HepG2 (cell line): ENCODE data around the gene CAMKMT. TPM values are rescaled to one million over a fixed set of nuclear protein-coding genes. Genes with fewer than 3 reads are reported as not detected.
"Not testable (repeated sequence)": the region's sequence is repeated elsewhere in the genome, so short reads cannot be mapped to it uniquely, and the experiment has no call there.

Source experiments
- ATAC-seq: fragments of 200-7000 bp; cut with Tn5 transposase; 3 replicates; pipeline ENCODE4 v1.9.1; 2020; ENCODE audit warnings: mild to moderate bottlenecking, moderate library complexity
- BruUV-seq: library from RNA; stranded (reverse); fragments of 400-500 nt; replicated peaks from 2 replicates; lab custom pipeline; 2021; lab: Mats Ljungman, UMichigan
- CTCF ChIA-PET: fragments of 300-600 bp; formaldehyde crosslinking; extraction: SDS; loops from one replicate; lab custom pipeline; 2021; ENCODE audit warnings: low total read pairs, inconsistent platforms, low intra/inter-chr PET ratio; lab: Yijun Ruan, JAX
- POLR2A ChIA-PET: fragments of 350-600 bp; sonication (Branson Sonifier 250); formaldehyde crosslinking; loops from one replicate; lab custom pipeline; 2020; ENCODE audit warnings: antibody characterized with exemption, inconsistent platforms; lab: Yijun Ruan, JAX
- DNase-seq: peaks from one replicate; pipeline ENCODE4 v3.0.0-alpha.2; 2015; ENCODE audit warnings: low spot score
- FAIRE-seq: peaks from 3 replicates; lab custom pipeline; 2011; peaks lifted over from hg19 to GRCh38; lab: Jason Lieb, UNC
- H2AFZ ChIP-seq: one replicate; pipeline ENCODE4 v1.6.1; 2011; ENCODE audit warnings: low read length, inconsistent platforms
- H3K27ac ChIP-seq: fragments of 300-600 bp; 3 replicates; pipeline ENCODE4 v1.8.0; 2011; ENCODE audit warnings: mixed run types, mild to moderate bottlenecking, mixed read lengths, low read length, inconsistent platforms; ENCODE audit not compliant: insufficient read depth; ENCODE audit errors: extremely low read length
- H3K27me3 ChIP-seq, 2 experiments: fragments of 200-600 bp in 1 of 2; 2 replicates in 1 of 2; 3 replicates in 1 of 2; pipeline versions ENCODE4 v1.6.0 to v1.8.0; 2011; ENCODE audit warnings: low read length in 2 of 2, mild to moderate bottlenecking in 2 of 2, moderate library complexity in 2 of 2, inconsistent platforms in 1 of 2; ENCODE audit not compliant: insufficient read depth in 2 of 2, control insufficient read depth in 1 of 2
- H3K36me3 ChIP-seq, 2 experiments: fragments of 200-600 bp in 1 of 2; replicated peaks in 1 of 2; 2 replicates in 1 of 2; 3 replicates in 1 of 2; pipeline versions ENCODE4 v1.5.1 to v1.8.0; 2011; ENCODE audit warnings: low read length in 2 of 2, inconsistent platforms in 1 of 2; ENCODE audit not compliant: insufficient read depth in 2 of 2, control insufficient read depth in 1 of 2
- H3K4me1 ChIP-seq: 2 replicates; pipeline ENCODE4 v1.5.1; 2012; ENCODE audit warnings: low read length, inconsistent platforms; ENCODE audit not compliant: insufficient read depth
- H3K4me2 ChIP-seq: 2 replicates; pipeline ENCODE4 v1.6.0; 2011; ENCODE audit warnings: low read depth, low read length, inconsistent platforms
- H3K4me3 ChIP-seq, 3 experiments: fragments of 200-600 bp in 1 of 3; sonication (generic), shearing (Covaris generic) in 1 of 3; replicated peaks in 1 of 3; 2 replicates each; pipeline ENCODE4 v1.5.1; 2011 to 2016; ENCODE audit warnings: low read length in 3 of 3, inconsistent platforms in 2 of 3, low read depth in 2 of 3, mild to moderate bottlenecking in 2 of 3, control low read depth in 1 of 3, mixed read lengths in 1 of 3; ENCODE audit not compliant: insufficient read depth in 1 of 3
- H3K79me2 ChIP-seq: one replicate; pipeline ENCODE4 v1.6.1; 2011; ENCODE audit warnings: low read length, inconsistent platforms; ENCODE audit not compliant: insufficient read depth
- H3K9ac ChIP-seq: 2 replicates; pipeline ENCODE4 v1.6.0; 2011; ENCODE audit warnings: mild to moderate bottlenecking, low read depth, low read length, inconsistent platforms; ENCODE audit not compliant: insufficient read depth
- H3K9me3 ChIP-seq: 2 replicates; pipeline ENCODE4 v1.5.1; 2012; ENCODE audit warnings: mild to moderate bottlenecking, low read length
- H4K20me1 ChIP-seq: 2 replicates; pipeline ENCODE4 v1.6.0; 2011; ENCODE audit warnings: inconsistent platforms, mild to moderate bottlenecking, low read length, moderate library complexity; ENCODE audit not compliant: insufficient read depth
- CENPBD1 ChIP-seq: sonication (generic); formaldehyde crosslinking; IDR thresholded peaks from 2 replicates; pipeline ENCODE4 v1.8.0; 2022; ENCODE audit warnings: missing genetic modification reagents, low read depth, mild to moderate bottlenecking, borderline replicate concordance
- FOXA3 ChIP-seq: IDR thresholded peaks from 2 replicates; pipeline ENCODE4 v1.6.1; 2016; ENCODE audit warnings: missing genetic modification reagents, missing compliant biosample characterization
- ZNF260 ChIP-seq: sonication (generic); formaldehyde crosslinking; IDR thresholded peaks from 2 replicates; pipeline ENCODE4 v1.4.0; 2020; ENCODE audit warnings: missing genetic modification reagents, low read depth, mild to moderate bottlenecking, borderline replicate concordance
- ZNF329 ChIP-seq: sonication (generic); formaldehyde crosslinking; IDR thresholded peaks from 2 replicates; pipeline ENCODE4 v1.9.0; 2021; ENCODE audit warnings: low read depth, mild to moderate bottlenecking, missing genetic modification reagents
- WGBS: methylation state at CpG from one replicate; pipeline ENCODE4 v1.1.6; 2017; ENCODE audit warnings: low lambda C conversion rate; 5-methylcytosine and 5-hydroxymethylcytosine counted together
- in situ Hi-C: cut with HindIII; loops from 2 replicates; pipeline ENCODE4 v1.10.0; 2017; ENCODE audit warnings: low pct_unique_long_range_greater_than_20kb; ENCODE audit not compliant: extremely low pct_ligation_motif_present
- intact Hi-C: fragments of 100-400 bp; cut with micrococcal nuclease; formaldehyde crosslinking; loops from one replicate; pipeline ENCODE4 v1.10.0; 2022; ENCODE audit not compliant: unreplicated experiment
- polyA plus RNA-seq, 8 experiments: library from polyadenylated mRNA; depleted of rRNA in 3 of 8; stranded (reverse) in 7 of 8; unstranded in 1 of 8; fragments of >200 nt; fragmentation: Illumina TruSeq in 4 of 8; extraction: Trizol in 4 of 8; gene quantifications; 2 replicates each; pipeline versions ENCODE4 v1.2.1 to v1.2.3, GENCODE V29; 2011 to 2016; ENCODE audit warnings: low read depth in 4 of 8, missing spikeins in 1 of 8, mixed read lengths in 1 of 8; ENCODE audit not compliant: insufficient read depth in 1 of 8
- total RNA-seq, 5 experiments: library from RNA; depleted of rRNA; stranded (reverse); fragments of >200 nt; fragmentation: Illumina TruSeq; extraction: Trizol; gene quantifications; 2 replicates each; pipeline ENCODE4 v1.2.3, GENCODE V29; 2016; ENCODE audit warnings: low read depth in 1 of 5
- TF ChIP-seq, protein P1 (sequence below): sonication (generic); formaldehyde crosslinking; IDR thresholded peaks from 2 replicates; pipeline ENCODE4 v1.4.0; 2020; ENCODE audit warnings: mild to moderate bottlenecking, missing genetic modification reagents

The CAMKMT gene
- total and polyA plus RNA-seq, 2 of the 13 experiments (the other 11 are each of a cell fraction or from before 2014, with no cell fraction given): 6.9 to 20.8 TPM

DNA sequence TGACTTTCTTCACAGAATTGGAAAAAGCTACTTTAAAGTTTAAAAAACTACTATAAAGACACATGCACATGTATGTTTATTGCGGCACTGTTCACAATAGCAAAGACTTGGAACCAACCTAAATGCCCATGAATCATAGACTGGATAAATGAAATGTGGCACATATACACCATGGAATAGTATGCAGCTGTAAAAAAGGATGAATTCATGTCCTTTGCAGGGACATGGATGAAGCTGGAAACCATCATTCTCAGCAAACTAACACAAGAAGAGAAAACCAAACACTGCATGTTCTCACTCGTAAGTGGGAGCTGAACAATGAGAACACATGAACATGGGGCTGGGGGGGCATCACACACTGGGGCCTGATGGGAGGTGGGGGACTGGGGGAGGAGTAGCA, 233.9 kb downstream of the CAMKMT start:
- H3K79me2 ChIP-seq, CTCF ChIA-PET, H3K36me3 ChIP-seq, FAIRE-seq, H3K27ac ChIP-seq, DNase-seq, H3K4me1 ChIP-seq, ATAC-seq, BruUV-seq, H3K9ac ChIP-seq, POLR2A ChIA-PET, H3K27me3 ChIP-seq, H2AFZ ChIP-seq, H3K4me2 ChIP-seq, H4K20me1 ChIP-seq, H3K4me3 ChIP-seq, intact Hi-C loops, H3K9me3 ChIP-seq, in situ Hi-C loops: not testable (repeated sequence)
- WGBS: 95% methylated on average over 2 of the region's 2 CpGs
- TF ChIP-seq ZNF260 (CRISPR knock-in tag): 0 out of 2 replicates have a peak, but pooled peaks have one; percentile 82

DNA sequence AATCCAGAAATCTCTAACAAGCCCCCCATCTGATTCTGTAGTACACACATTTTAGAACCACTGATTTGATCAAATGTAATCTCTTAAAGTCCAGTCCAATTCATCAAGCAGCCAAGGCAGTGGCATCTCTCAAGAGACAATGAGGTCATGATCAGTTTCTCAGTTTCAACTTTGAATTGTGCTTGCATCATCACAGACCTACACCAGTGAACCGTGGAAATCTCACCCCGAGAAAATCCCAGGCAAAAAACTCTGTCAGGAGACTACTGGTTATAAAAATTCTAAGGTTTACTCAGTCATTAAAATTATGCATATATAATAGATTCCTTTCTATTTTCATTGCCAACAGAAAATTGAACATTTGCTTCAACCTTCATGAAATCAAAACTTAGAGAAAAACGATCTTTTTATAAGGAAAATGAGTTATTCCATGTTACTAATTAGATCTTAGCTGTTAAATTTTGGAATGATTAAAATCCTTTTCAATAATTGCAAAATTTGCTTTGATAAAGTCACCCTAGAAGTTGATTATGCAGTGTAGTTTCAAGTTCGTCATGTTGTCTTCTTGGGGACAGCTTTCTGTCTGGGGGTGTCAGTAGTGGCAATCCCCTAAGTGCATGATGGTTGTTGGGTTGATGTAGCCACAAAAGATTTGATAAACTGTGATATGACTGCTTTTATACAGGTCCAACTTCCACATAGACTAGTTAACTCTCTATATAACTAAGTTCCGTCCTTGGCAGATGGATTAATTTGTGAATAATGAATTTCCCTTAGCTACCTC, 235.0 kb downstream of the CAMKMT start:
- DNase-seq: no peak
- BruUV-seq: no TSS peak
- no peaks in the 10 kb centered on the region for H3K79me2 ChIP-seq
- H3K36me3 ChIP-seq: no peaks in the 10 kb centered on the region
- H4K20me1 ChIP-seq: no peaks in the 10 kb centered on the region
- no peaks in the 10 kb centered on the region for H3K27me3 ChIP-seq
- peaks cover 7% of the 10 kb centered on the region for H3K4me1 ChIP-seq
- CTCF ChIA-PET: no interaction called here
- no peak overlapping the region for H3K4me3 ChIP-seq
- intact Hi-C loops: no loop called here
- no peak overlapping the region for H2AFZ ChIP-seq
- TF ChIP-seq, protein P1, sequence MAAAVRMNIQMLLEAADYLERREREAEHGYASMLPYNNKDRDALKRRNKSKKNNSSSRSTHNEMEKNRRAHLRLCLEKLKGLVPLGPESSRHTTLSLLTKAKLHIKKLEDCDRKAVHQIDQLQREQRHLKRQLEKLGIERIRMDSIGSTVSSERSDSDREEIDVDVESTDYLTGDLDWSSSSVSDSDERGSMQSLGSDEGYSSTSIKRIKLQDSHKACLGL (CRISPR knock-in tag): no peak
- TF ChIP-seq FOXA3 (CRISPR knock-in tag): no peak
- TF ChIP-seq ZNF329 (CRISPR knock-in tag): no peak
- TF ChIP-seq CENPBD1 (CRISPR knock-in tag): no peak
- POLR2A ChIA-PET: no interaction called here
- H3K27ac ChIP-seq: no peak overlapping the region
- in situ Hi-C loops: no loop called here
- no peak for ATAC-seq
- no peak for FAIRE-seq
- H3K9me3 ChIP-seq: no peaks in the 10 kb centered on the region
- no peak overlapping the region for H3K4me2 ChIP-seq
- H3K9ac ChIP-seq: no peak overlapping the region
- WGBS: 65% methylated on average over 5 of the region's 5 CpGs
